ENCODE measurements around the gene LHFPL3.

Gene LHFPL3

DNA sequence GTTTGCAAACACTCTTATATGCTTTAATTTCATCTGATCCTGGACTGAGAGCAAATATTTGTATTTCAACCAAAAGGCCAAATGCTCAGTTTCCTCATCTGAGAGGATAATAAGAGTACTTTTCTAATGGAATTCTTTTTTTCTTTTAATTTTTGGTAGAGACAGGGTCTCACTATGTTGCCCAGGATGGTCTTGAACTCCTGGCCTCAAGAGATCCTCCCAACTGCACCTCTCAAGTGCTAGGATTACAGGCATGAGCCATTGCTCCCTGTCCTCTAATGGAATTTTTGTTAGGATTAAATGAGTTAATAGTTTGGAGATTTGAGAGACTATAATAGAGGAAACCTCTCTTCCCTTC, 617.2 kb downstream of the LHFPL3 start:
- no peak for DNase-seq

GRCh38 chr7:104946338-104946737, 617.9 kb downstream of the LHFPL3 start:
- no peak for DNase-seq

GRCh38 chr7:104950006-104950405, 621.6 kb downstream of the LHFPL3 start:
- no peak for DNase-seq

- DNase-seq = no peak
Observed at GRCh38 chr7:104950754-104951153, 622.4 kb downstream of the LHFPL3 start.

- no peak for DNase-seq
Observed at GRCh38 chr7:104951546-104951945, 623.1 kb downstream of the LHFPL3 start.

- no peak for DNase-seq
Observed at GRCh38 chr7:104955276-104955675, 626.9 kb downstream of the LHFPL3 start.

All from right forelimb (tissue), 1 donor.